Raji (cell line): ENCODE measurements around the gene XRCC4.

Experiments used
- POLR2A ChIP-seq: IDR thresholded peaks from 2 replicates; pipeline ENCODE4 v1.6.1; 2011; ENCODE audit warnings: low read depth, low read length, control low read depth; ENCODE audit not compliant: insufficient read depth

XRCC4 gene

GRCh38 chr5:83055166-83055565 lies 22.2 kb upstream of the XRCC4 start:
- TF ChIP-seq POLR2A: no peak

DNA sequence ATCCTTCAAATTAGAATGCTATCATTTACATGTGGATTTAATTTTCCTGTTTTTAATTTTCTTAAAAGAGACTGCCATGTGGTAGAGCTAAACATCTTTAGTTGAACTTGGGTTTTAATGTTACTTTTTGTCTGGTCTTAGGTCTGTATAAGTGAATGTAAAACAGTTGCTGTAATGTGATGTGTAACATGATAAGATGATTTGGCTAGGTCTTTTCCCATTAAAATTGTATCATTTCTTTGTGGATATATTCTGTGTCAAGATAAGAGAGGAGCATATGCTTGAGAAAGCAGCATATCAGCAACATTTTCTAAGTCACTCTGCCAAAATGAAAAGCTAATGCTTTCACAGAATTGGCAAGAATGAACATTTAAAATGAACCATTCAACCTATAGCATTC lies 18.6 kb upstream of the XRCC4 start:
- no peak for TF ChIP-seq POLR2A

GRCh38 chr5:83059341-83059740 lies 18.0 kb upstream of the XRCC4 start:
- no peak for TF ChIP-seq POLR2A

DNA sequence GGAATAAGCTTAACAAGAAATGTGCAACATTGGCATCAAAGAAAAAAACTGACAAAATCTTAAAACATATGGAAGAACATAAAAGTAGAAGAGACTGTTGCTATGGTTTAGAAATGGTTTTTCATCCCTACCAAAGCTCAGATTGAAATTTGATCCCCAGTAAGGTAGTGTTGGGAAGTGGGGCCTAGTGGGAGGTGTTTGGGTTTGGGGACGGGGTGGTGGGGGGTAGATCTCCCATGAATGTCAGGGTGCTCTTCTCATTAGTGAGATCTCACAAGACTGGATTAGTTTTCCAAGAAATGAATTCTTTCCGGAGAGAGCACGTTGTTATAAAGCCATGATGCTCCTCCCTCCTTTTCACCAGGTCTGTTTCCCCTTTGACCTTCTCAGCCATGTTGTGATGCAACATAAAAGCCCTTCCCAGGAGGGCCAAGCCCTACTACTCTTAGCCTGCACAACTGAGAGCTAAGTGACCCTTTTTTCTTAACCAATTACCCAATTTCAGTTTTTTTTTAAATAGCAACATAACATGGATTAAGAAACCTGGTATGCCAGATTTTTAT lies 10.7 kb upstream of the XRCC4 start:
- no peak for TF ChIP-seq POLR2A

GRCh38 chr5:83069096-83069799 lies 8.1 kb upstream of the XRCC4 start:
- TF ChIP-seq POLR2A: no peak

DNA sequence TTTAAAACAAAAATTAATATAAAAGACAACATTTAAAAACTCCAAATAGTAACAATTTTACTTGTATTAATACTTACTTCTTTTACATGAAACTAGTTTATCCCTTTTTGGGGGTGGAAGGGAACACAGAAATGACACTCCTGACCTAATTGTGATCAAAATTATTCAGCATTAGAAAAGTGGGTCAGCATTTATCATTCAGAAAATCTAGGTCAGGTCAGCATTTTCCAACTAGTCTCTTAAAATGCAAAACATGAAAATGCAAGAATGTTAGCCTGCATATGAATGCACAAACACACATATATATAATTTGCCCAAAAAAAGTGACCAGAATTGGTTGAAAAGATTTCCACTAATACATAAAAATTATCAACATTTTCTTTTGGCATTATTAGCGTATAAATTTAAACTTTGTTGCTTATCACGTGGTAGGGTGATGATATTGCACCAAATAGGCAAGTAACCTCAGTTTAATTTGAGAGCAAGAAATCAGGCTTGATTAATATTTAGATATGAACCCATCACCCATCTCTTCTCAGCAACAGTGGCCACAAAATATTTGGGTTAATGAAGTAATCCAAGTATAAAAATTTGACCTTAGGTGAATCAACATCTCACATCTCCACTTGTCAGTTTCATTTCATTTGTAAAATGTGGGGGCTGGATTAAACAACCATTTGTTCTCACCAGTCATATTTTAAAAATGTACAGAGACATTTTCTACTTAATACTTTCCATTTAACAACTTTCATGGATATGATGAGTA lies 5.9 kb upstream of the XRCC4 start:
- no peak for TF ChIP-seq POLR2A

GRCh38 chr5:83072966-83073365 lies 4.4 kb upstream of the XRCC4 start:
- no peak for TF ChIP-seq POLR2A

- TF ChIP-seq POLR2A: no peak
Measured at GRCh38 chr5:83077662-83078261, 415 bp downstream of the XRCC4 start.

- TF ChIP-seq POLR2A: no peak
Measured at GRCh38 chr5:83082750-83083149, 5.4 kb downstream of the XRCC4 start.

- no peak for TF ChIP-seq POLR2A
Measured at GRCh38 chr5:83084336-83084735, 7.0 kb downstream of the XRCC4 start.

DNA sequence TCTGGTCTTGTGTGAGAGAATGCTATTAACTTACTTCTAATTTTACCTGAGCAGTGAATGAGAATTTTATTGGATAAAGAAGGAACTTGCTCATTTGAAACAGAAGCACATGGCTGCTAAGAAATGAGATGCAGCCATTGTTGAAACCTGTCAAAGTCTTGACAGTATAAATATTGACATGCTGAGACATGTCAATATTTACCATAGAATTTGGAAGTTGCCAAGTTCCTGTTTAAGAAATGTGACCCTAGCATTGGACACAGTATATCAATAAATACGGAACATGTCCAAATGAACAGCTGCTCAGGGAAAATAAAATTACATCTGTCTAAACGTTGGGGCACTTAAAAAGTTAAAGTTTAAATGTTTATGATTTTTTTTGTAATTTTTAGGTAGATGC lies 7.8 kb downstream of the XRCC4 start:
- no peak for TF ChIP-seq POLR2A

GRCh38 chr5:83090169-83090568 lies 12.8 kb downstream of the XRCC4 start:
- no peak for TF ChIP-seq POLR2A

GRCh38 chr5:83092619-83093018 lies 15.3 kb downstream of the XRCC4 start:
- TF ChIP-seq POLR2A: no peak

GRCh38 chr5:83093692-83094091 lies 16.3 kb downstream of the XRCC4 start:
- TF ChIP-seq POLR2A: no peak

- no peak for TF ChIP-seq POLR2A
Measured at GRCh38 chr5:83095163-83095956, 18.0 kb downstream of the XRCC4 start.
